ENCODE data around the gene SPATA46.
"Not testable (repeated sequence)": the region's sequence is repeated elsewhere in the genome, so short reads cannot be mapped to it uniquely, and the experiment has no call there.

The SPATA46 gene, protein sequence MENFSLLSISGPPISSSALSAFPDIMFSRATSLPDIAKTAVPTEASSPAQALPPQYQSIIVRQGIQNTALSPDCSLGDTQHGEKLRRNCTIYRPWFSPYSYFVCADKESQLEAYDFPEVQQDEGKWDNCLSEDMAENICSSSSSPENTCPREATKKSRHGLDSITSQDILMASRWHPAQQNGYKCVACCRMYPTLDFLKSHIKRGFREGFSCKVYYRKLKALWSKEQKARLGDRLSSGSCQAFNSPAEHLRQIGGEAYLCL

DNA sequence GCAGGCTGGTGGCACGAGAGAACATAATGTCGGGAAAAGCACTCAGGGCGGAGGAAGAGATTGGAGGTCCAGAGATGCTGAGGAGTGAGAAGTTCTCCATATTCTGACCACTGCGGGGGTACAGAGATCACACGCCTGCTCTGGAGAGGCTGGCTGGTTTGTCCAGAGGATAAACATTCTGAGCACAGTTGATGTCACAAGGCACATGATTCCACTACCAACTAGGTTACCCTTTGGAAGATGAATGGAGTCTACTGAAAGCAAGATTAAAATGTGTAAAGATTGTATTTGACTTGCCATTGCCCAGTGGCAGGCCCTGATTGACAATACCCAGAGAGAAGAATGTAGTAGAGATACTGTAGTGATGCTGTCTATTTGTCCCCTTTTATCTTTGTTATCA, at the start of gene SPATA46:
Gene SPATA46, minus strand, starts transcription at position 164 of the 400 bp plus-strand sequence. Its CDS starts 64 bp downstream, at position 100.
- no peak for DNase-seq (ENCODE audit: extremely low read depth in 1 of 2, low read depth in 1 of 2)

DNA sequence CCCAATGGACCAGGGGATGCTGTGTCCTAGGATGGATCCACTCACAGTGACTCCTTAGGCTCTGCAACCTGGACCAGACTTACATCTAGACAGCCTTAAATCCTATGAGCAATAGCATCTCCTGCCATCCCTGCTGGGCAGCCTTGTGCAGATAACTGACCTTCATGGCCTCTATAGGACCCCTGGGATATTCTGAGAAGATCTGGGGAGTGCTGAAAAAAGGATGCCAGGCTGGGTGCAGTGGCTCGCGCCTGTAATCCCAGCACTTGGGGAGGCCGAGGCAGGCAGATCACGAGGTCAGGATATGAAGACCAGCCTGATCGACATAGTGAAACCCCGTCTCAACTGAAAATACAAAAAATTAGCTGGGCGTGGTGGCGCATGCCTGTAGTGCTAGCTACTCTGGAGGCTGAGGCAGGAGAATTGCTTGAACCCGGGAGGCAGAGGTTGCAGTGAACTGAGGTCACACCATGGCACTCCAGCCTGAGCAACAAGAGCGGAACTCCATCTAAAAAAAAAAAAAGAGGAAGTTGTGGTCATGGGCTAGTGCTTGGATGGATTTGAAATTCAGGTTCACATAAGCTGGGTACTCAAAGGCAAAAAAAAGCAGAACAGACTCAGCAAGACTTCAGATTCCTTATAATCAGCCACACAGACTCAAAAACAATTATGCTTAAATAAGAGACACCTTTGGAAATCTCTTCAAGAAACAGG, 46.2 kb upstream of the SPATA46 start:
- no peak for DNase-seq (ENCODE audit: extremely low read depth in 1 of 2, low read depth in 1 of 2)

DNA sequence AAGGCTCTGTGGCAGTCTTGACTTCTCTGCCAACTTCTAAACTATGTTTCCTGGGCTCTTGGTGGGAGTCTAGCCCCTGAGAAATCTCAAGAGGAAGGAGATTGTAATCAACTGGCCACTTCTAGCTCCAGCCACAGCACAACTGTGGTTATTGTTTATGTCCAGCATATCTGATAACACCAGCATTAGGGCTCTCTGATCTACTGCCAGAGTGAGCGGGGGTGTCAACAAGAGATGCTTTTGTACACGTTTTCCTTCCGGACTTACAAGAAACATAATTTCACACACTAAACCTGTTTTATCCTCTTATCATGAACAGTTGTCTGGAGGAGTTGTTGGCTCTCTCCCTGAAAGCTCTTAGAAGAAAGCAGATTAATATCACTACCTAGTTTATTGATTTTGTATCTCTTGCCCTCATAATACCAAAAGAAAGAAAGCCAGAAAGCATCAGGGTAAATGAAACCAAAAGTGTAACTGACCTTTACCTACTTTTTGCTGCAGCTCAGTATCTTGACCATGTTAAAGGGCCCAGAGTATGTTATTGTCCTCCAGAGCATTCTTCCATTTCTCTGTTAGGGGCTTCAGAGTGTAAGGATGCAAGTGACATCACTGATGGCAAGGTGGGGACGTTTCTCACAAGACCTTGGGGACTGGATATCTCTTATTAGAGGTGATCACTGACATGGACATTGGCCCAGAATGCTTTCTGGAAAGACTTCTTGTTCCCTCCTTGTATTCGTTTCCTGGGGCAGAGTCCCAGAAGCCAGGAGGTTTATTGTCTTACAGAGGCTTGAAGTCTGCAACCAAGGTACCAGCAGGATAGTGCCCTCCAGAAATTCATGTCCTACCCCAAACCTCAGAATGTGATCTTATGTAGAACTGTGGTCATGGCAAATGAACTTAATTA, 44.9 kb upstream of the SPATA46 start:
- DNase-seq (ENCODE audit: extremely low read depth in 1 of 2, low read depth in 1 of 2) = no peak

DNA sequence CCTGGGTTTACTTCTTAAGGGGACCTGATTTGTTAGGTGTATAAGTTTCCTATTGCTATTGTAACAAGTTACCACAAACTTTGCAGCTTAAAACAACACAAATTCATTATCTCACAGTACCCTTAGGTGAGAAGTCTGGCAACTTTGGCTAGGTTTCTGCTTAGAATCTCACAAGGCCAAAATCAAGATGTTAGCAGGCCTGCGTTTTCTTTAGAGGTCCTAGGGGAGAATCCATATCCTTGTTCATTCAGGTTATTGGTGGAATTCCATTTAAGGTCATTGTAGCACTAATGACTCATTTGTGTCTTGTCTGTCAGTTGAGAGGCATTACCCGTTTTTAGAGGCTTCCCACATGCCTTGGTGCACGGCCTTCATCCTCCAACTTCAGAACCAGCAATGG, 43.5 kb upstream of the SPATA46 start:
- DNase-seq (ENCODE audit: extremely low read depth in 1 of 2, low read depth in 1 of 2) = no peak

DNA sequence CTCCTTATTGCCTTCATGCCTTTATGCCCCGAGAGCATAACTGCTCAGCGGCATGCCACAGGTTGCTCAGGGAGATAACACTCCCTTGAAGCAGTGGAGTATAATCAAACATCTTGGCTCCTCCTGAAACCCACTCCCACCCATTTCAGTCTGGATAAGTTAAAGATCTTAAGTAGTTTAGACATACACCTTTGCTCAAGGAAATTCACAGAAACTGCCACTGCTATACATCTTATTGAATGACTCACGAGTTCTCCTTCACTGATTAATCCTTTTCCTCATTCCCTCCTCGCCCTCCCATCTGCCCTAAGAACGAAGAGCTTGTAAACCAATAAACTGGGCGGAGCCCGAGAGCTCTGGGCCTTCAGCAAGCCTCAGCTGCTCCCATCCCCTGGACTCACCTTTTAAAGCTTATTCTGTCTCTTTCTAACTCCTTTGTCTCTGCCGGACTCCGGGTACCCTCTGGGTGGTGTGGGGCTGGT, 42.8 kb upstream of the SPATA46 start:
- DNase-seq (ENCODE audit: extremely low read depth in 1 of 2, low read depth in 1 of 2) = not testable (repeated sequence)

DNA sequence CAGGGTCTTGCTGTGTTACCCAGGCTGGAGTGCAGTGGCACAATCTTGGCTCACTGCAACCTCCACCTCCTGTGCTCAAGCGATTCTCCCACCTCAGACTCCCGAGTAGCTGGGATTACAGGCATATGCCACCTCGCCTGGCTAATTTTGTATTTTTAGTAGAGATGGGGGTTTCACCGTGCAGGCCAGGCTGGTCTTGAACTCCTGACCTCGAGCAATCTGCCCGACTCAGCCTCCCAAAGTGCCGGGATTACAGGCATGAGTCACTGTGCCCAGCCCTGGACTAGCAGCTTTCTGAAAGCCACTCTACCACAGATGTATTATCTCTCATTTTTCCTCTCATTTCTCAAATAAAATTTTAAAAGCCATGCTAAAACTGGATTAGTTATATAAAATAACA, 41.9 kb upstream of the SPATA46 start:
- not testable (repeated sequence) for DNase-seq (ENCODE audit: extremely low read depth in 1 of 2, low read depth in 1 of 2)

DNA sequence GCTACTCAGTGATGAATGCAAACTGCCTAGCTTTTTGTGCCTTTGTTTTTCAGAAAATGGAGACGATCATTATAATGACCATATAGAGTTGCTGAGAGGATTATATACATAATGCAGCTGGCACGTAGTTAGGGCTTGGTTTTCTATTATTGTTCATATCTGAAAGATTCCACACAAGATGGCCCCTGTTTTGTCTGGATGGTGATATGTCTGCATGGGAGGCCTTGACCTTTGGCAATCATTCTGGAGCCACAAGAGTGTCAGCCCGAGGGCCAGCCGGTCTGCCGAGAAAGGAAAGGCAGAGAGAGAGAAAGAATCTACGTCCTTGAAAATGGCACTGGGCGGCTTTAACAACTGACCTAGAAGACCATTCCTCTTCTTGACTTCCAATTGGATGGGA, 41.0 kb upstream of the SPATA46 start:
- no peak for DNase-seq (ENCODE audit: extremely low read depth in 1 of 2, low read depth in 1 of 2)

DNA sequence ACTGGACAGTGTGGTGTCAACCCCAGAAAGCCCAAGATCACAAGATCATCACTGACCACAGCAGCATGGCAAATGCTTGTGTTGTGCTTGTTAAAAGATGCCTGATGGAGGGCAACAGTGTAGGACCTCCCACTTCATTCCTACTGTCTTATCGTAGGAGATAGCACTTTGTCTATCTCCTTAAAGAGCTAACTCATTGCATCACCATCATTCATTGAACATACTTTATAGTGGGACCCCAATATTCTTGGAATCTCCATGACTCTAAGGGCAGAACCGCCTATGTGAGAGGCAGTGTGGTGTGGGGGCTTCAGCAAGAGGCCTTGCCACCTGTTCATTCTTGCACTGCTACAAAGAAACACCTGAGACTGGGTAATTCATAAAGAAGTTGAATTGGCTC, 40.3 kb upstream of the SPATA46 start:
- DNase-seq (ENCODE audit: extremely low read depth in 1 of 2, low read depth in 1 of 2) = no peak

DNA sequence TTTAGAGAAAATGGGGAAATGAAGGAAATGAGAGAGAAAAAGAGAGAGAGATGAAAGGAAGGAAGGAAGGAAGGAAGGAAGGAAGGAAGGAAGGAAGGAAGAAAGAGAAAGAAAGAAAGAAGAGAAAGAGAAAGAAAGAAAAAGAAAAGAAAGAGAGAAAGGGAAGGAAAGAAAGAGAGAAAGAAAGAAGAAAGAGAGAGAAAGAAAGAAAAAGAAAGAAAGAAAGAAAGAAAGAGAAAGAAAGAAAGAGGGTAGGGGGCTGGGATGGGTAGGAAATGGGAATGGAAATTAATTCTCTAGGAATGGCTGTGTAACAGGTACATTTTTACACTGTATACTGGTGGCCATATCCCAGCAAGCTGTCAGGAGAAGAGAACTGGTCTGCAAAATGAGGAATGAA, 39.6 kb upstream of the SPATA46 start:
- no peak for DNase-seq (ENCODE audit: extremely low read depth in 1 of 2, low read depth in 1 of 2)

DNA sequence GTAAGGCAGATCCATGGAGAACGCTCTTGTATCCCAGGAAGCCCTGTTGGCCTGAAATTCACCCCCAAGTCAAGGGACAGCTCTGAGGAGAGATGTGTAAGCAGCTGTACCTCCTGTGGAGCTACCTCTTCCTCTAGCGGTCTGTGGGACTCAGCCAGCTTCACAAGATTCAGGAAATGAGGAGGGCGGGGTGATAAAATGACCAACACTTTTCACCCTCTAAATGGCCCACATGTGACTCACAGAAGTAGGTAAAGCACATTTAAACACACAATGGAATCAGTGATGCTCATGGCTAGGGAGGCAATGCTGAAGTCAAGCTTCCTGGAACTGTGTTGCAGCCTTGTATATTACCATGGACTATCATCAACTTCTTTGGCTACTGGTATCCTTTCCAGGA, 35.3 kb upstream of the SPATA46 start, which contains the start of gene SH2D1B:
Gene SH2D1B, minus strand, starts transcription at position 135 of the 400 bp plus-strand sequence. Its CDS starts 120 bp downstream, at position 15.
- DNase-seq (ENCODE audit: extremely low read depth in 1 of 2, low read depth in 1 of 2) = no peak

DNA sequence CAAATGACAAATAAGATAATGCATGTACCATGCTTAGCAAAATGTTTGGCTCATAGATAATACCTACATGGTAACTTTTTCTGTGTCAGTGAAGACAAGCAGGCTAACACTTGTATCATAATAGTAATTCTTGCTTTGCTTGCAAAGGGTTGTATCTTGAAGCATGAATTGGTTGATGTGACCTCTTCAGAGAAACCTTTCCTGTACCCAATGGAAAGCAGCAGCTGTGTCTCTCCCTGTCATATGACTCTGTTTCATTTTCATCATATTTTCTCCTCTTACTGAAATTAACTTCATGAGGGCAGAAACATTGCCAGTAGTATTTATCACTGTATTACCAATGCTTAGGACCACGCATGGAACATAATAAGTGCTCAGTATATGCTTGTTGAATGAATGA, 30.9 kb upstream of the SPATA46 start:
- no peak for DNase-seq (ENCODE audit: extremely low read depth in 1 of 2, low read depth in 1 of 2)

DNA sequence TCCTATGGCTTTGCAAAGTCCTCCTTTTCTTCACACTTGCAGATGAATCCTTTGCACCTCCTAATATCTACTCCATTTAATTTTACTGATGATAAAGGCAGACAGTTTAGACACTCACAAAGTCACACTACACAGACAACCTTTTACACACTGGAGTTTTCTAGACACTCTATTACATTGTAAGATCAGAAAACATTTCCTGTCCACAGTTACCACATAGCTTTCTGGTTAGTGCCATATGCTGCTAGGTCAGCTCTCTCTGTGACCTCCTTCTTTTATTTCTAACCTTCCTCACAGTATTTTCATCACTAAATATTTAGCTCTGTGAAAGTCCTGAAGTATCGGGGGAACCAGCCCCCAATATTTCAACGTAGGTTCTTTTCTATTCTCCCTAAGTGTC, 30.2 kb upstream of the SPATA46 start:
- no peak for DNase-seq (ENCODE audit: extremely low read depth in 1 of 2, low read depth in 1 of 2)

DNA sequence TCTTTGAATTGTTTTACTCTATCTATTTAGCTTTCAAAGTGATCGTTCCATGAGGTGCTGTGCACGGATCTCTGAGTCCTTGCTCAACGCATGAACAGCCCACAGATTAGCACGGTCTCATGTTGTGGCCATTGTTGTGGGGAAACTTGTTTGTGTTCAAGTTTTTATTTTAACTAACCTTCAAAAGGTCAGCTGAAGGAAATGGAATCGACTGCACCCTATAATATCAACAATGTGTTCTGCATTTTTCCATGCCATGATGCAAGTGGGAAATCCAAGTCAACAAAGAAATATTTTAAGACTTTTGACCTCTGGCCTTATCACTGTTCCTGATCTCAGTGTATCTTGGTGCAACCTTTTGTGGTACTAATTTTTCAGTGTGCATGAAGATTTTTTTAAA, 29.1 kb upstream of the SPATA46 start:
- no peak for DNase-seq (ENCODE audit: extremely low read depth in 1 of 2, low read depth in 1 of 2)

DNA sequence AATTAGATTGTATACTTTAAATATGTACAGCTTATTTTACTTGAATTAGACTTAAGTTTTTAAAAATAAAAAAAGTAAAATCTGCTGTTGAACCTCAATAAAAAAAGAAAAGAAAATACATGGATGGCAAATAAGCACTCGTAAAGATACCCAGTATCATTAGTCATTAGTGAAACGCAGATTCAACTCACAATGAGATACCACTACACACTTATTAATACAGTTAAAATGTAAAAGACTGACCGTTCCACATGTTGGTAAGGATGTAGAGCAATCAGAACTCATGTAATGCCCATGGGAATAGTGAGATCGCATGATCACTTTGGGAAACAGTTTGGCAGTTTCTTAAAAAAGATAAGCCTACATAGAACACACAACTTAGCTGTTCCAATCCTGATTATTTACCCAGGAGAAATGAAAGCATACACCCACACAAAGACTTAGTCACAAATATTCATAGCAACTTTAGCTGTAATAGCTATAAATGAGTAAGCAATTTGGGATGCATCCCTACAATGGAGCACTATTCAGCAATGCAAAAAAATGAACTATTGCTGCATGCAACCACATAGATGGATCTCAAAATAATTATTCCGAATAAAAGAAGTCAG, 28.0 kb upstream of the SPATA46 start:
- DNase-seq (ENCODE audit: extremely low read depth in 1 of 2, low read depth in 1 of 2) = no peak

DNA sequence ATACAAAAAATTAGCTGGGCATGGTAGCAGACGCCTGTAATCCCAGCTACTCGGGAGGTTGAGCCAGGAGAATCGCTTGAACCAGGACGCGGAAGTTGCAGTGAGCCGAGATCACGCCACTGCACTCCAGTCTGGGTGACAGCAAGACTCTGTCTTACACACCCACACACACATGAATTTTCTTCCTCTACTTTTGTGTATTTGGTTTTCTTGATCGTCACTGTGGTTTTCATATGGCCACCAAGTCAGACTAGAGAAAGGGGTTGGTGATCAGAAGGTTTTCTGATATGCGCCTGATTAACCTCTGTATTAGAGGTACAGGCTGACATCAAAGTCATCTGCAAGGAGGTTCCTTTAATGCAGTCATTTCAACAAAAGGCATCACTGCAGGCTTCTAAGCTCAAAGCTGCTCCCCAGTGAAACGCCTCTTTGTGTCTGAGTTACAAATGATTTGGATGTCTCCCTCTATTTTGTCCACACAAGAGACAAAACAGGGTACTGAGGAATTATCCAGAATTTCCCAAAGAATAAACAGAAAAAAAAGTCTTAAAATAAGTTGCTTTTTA, 24.2 kb upstream of the SPATA46 start:
- no peak for DNase-seq (ENCODE audit: extremely low read depth in 1 of 2, low read depth in 1 of 2)

DNA sequence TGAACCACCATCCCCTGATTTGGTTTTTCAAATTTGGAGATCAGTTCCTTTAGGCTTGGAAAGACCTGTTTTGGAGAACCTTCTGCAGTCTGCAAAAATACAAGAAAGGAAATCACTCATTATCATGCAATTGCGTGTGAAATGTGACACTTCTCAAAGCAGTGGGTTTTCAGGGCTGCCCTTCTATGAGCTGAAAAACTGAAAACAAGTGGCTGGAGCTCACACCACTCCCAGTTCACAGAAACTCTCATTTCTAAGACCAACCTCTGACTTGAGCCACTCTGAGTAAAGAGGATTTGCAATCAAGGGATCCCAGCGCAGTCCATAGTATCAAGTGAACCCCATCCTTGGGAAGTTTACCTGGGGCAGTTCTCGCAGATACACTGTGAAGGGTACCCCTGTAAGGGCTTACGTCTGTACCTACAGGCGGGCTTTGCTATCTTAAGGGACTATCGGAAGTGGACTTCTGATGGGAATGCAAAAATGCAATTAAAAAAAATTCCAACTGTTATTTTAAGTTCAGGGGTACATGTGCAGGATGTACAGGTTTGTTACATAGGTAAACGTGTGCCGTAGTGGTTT, 22.4 kb upstream of the SPATA46 start:
- no peak for DNase-seq (ENCODE audit: extremely low read depth in 1 of 2, low read depth in 1 of 2)

DNA sequence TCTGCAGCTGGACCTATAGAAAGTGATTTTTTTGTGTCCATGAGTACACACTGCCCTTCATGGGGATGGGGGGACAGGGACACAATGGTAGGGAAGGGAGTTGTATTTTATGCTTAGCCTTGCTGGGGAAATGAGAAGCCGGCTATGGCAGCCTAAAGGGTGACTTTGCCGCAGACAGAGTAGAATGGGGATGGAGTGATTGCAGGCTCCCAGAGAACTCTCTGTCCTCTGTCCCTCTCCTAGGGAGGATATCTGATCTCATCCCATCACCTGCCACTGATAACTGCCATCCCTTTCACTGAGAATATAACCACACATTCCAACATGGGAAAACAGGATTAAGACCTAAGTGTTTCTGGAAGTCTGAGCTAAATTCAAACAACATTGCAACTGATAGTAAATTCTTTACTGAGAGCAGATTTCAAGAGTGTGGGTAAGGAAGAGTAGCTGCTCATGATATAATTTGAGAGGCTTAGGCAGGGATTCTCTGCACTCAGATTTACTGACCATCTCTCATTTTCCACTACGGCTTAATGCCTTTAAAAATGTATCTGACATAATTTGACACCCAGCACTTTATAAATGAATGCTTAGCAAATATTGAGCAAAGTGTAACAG, 21.4 kb upstream of the SPATA46 start:
- no peak for DNase-seq (ENCODE audit: extremely low read depth in 1 of 2, low read depth in 1 of 2)

DNA sequence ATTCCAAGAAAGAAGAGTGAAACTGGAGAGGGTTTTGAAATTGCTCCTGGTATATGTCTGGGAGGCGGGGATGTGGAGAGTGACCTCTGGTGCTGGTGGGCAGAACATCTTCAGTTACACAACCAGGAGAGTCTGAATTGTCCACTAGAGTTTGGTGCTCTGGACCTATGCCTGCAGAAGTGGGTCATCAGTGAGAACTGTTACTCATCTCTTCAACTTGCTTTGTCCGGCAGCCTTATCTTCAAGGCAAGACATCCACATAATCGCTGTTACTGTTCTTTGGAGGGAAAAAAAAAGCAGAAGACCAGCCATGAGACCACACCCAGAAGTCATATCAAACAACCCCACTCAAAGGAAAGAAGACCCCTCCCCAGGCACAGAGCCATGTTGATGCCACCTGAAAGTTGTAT, 20.4 kb upstream of the SPATA46 start:
- no peak for DNase-seq (ENCODE audit: extremely low read depth in 1 of 2, low read depth in 1 of 2)

DNA sequence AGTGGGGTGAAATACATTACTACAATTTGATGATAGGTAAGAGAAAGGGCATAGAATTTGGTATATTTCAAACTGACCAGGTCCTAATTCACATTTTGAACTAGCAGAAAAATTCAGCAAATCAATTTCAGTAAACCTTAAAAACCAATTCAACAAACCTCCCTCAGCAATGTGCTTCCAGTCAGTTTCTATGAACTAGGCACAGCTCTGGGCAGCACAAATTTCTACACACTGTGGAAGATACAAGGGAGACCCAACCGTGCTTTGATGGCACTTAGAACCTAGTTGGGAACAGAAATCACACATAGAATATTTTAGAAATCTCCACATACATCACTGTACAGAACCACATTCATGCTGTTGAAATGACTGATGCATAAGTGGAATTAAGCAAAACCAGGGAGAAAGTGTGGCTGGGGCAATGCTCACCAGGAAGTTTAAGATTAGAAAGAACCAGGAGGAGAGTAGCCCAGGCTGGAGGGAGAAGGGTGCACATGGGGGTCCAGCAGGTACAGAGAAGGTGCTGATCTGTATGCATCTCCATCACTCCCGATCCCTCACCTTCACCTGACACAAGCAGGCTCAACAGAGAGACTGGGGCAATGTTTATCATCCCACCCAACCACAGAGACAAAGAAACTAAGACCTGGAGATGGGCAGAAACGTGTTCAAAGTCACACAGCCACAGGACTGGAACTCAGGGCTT, 19.7 kb upstream of the SPATA46 start:
- no peak for DNase-seq (ENCODE audit: extremely low read depth in 1 of 2, low read depth in 1 of 2)

Data from stimulated activated CD8-positive, alpha-beta memory T cell treated with anti-CD3 and anti-CD28 coated beads, Interleukin-7, amount 100 ng/mL, for 48 hours (primary cell).